GM12891 (cell line): Measurements from ENCODE around the gene EPHA8.

Experiments
- PAX5 ChIP-seq: IDR thresholded peaks from 2 replicates; pipeline ENCODE4 v1.6.1; 2011; ENCODE audit warnings: low read length, moderate library complexity, mild to moderate bottlenecking; ENCODE audit not compliant: insufficient read depth, severe bottlenecking
- POLR2A ChIP-seq: IDR thresholded peaks from 2 replicates; pipeline ENCODE4 v1.6.1; 2011; ENCODE audit warnings: low read depth, low read length, control low read depth
- POLR2AphosphoS5 ChIP-seq: IDR thresholded peaks from 2 replicates; pipeline ENCODE4 v1.6.1; 2011; ENCODE audit warnings: low read depth, low read length, control low read depth
- POU2F2 ChIP-seq: IDR thresholded peaks from 2 replicates; pipeline ENCODE4 v1.6.1; 2011; ENCODE audit warnings: low read depth, mild to moderate bottlenecking, control low read depth, low read length, moderate library complexity
- SPI1 ChIP-seq: IDR thresholded peaks from 2 replicates; pipeline ENCODE4 v1.6.1; 2011; ENCODE audit warnings: low read depth, low read length, control low read depth
- TAF1 ChIP-seq: IDR thresholded peaks from 2 replicates; pipeline ENCODE4 v1.6.1; 2011; ENCODE audit warnings: low read depth, low read length, control low read depth

DNA sequence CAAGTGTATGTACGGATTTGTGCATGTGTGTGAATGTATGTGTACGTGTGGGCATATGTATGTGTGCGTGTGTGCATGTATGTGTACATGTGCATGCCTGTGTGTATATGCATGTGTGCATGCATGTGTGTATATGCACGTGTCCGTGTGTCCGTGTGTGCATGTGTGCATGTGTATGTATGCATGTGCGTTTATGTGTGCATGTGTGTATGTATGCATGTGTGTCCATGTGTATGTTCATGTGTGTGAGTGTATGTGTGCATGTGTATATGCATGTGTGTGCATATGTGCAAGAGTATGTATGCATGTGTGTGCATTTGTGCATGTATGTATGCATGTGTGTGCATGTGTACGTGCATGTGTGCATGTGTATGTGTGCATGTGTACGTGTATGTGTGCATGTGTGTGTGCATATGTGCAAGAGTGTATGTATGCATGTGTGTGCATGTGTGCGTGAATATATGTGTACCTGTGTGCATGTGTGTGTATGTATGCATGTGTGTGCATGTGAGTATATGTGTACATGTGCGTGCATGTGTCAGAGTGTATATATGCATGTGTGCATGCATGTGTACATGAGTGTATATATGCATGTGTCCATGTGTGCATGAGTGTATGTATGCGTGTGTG is 15.6 kb downstream of the EPHA8 start:
- TF ChIP-seq SPI1 (no peak), POLR2AphosphoS5 (no peak), TAF1 (no peak), POLR2A (no peak), POU2F2 (no peak), PAX5 (no peak)
